ENCODE results near the gene SFT2D3.
"Not testable (repeated sequence)": the region's sequence is repeated elsewhere in the genome, so short reads cannot be mapped to it uniquely, and the experiment has no call there.

Gene SFT2D3

GRCh38 chr2:127749537-127749936, 48.2 kb downstream of the SFT2D3 start:
- Mint-ChIP-seq H3K4me3 (peak overlapping the region; percentile 3), H3K27ac (peak overlapping the region; percentile 43)
- DNase-seq (ENCODE audit: low spot score in 2 of 2) (peak; percentile 11 to 61), ATAC-seq (ENCODE audit: low read depth) (peak; percentile 99)
- H3K36me3 Mint-ChIP-seq, H3K4me1 Mint-ChIP-seq, H3K9me3 Mint-ChIP-seq, H3K27me3 Mint-ChIP-seq: not testable (repeated sequence)

DNA sequence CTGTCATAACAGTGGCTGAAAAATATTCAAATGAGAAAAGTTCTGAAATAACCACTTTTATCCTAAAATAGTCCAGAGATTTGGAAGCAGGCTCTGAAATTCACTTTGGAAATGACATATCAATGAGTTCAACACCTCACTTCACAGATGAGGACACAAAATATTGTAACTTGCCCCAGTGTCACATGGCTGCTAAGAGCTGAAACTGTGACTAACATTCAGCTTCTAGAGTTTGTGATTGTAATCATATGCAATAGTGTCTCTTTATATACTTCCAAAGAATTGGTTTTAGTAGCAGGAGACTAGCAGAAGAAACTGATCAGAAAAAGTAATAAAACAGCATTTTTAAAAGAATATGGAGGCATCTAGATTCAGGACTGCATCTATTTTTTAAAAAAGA, 52.1 kb downstream of the SFT2D3 start:
- H3K4me1 Mint-ChIP-seq: peaks cover 7% of the 10 kb centered on the region

DNA sequence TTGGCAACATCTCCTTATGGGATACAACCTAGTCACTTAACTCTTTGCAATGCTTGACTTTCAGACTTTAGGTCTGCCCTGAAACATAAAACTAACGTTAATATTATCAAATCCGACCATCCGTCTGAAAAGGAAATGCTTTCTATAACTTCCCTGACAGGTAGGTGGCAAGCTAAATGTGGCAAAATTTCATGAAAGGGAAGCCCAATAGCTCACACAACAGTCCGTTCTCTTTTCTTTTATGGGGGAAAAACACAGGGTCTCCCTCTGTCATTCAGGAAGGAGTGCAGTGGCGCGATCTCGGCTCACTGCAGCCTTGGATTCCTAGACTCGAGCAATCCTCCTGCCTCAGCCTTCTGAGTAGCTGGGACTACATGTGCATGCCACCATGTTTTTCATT, 52.9 kb downstream of the SFT2D3 start:
- H3K27ac Mint-ChIP-seq: no peak overlapping the region

More for the DNA sequence above, 52.1 kb downstream of the SFT2D3 start:
- no peak overlapping the region for H3K4me3 Mint-ChIP-seq
- no peaks in the 10 kb centered on the region for H3K9me3 Mint-ChIP-seq
- H3K36me3 Mint-ChIP-seq: peaks cover 2% of the 10 kb centered on the region
- no peaks in the 10 kb centered on the region for H3K27me3 Mint-ChIP-seq
- DNase-seq (ENCODE audit: low spot score in 2 of 2) (no peak), ATAC-seq (ENCODE audit: low read depth) (no peak)
- H3K27ac Mint-ChIP-seq: no peak overlapping the region

More for the DNA sequence above, 52.9 kb downstream of the SFT2D3 start:
- DNase-seq (ENCODE audit: low spot score in 2 of 2) (no peak), ATAC-seq (ENCODE audit: low read depth) (no peak)
- Mint-ChIP-seq H3K9me3 (no peaks in the 10 kb centered on the region), H3K4me3 (no peak overlapping the region), H3K4me1 (peaks cover 7% of the 10 kb centered on the region), H3K27me3 (no peaks in the 10 kb centered on the region), H3K36me3 (peaks cover 2% of the 10 kb centered on the region)
